Astrocyte (in vitro differentiated cells and primary cell): Measurements from ENCODE around the gene CTCFL.

Experiments
- EZH2 ChIP-seq: IDR thresholded peaks from 2 replicates; pipeline ENCODE4 v1.6.1; 2012; ENCODE audit warnings: mild to moderate bottlenecking, low read length, inconsistent platforms; ENCODE audit not compliant: insufficient read depth
- TF ChIP-seq, protein P1 (sequence below): IDR thresholded peaks from 2 replicates; pipeline ENCODE4 v1.5.1; 2011; ENCODE audit warnings: low read depth, mild to moderate bottlenecking, inconsistent platforms, low read length, moderate library complexity; ENCODE audit not compliant: insufficient read depth

DNA sequence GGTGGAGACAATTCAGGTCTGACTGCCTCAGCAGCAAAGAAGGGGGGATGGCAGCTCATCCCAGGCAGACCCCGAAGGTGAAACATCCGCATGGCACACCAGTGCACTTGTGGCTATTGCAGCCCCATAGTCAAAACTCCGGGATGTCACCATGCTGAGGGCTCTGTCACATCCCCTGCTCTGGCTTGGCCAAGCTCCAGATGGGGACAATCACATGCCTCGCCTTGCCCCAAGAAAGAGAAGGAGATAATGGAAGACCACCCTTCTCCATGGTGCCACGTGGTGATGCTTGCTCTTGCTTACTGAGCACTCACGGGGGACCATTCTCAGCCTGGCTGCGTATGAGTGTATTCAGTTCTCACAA, 73.5 kb downstream of the CTCFL start:
- no peak for TF ChIP-seq EZH2
- TF ChIP-seq, protein P1, sequence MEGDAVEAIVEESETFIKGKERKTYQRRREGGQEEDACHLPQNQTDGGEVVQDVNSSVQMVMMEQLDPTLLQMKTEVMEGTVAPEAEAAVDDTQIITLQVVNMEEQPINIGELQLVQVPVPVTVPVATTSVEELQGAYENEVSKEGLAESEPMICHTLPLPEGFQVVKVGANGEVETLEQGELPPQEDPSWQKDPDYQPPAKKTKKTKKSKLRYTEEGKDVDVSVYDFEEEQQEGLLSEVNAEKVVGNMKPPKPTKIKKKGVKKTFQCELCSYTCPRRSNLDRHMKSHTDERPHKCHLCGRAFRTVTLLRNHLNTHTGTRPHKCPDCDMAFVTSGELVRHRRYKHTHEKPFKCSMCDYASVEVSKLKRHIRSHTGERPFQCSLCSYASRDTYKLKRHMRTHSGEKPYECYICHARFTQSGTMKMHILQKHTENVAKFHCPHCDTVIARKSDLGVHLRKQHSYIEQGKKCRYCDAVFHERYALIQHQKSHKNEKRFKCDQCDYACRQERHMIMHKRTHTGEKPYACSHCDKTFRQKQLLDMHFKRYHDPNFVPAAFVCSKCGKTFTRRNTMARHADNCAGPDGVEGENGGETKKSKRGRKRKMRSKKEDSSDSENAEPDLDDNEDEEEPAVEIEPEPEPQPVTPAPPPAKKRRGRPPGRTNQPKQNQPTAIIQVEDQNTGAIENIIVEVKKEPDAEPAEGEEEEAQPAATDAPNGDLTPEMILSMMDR = no peak
